NCI-H1694 (cell line): ENCODE results near the gene LTBP1.

Source experiments
- DNase-seq: peaks from one replicate; lab custom pipeline; 2025; lab: John Stamatoyannopoulos, UW

Gene LTBP1

GRCh38 chr2:33077311-33077710, 130.6 kb downstream of the LTBP1 start:
- DNase-seq: no peak

DNA sequence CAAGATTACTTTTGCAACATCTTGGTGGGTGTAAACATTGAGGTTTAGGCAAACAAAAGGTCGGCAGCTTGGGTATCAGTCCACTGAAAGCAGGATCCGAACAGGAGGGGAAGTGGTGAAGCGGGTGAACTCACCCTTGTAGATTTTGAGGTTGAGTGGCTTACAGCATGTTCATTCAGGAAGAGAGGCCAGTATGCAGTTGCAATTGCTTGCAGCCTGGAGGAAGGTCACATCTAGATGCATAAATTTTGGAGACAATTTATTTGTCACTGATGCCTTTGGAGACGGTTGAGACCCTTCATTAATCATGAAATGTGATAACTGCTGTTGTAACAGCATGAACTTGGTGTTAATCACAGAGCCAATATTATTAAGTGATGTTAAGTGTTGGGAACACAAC, 131.1 kb downstream of the LTBP1 start:
- DNase-seq: no peak

GRCh38 chr2:33081691-33082090, 134.9 kb downstream of the LTBP1 start:
- no peak for DNase-seq

GRCh38 chr2:33083699-33084387, 137.1 kb downstream of the LTBP1 start:
- no peak for DNase-seq

DNA sequence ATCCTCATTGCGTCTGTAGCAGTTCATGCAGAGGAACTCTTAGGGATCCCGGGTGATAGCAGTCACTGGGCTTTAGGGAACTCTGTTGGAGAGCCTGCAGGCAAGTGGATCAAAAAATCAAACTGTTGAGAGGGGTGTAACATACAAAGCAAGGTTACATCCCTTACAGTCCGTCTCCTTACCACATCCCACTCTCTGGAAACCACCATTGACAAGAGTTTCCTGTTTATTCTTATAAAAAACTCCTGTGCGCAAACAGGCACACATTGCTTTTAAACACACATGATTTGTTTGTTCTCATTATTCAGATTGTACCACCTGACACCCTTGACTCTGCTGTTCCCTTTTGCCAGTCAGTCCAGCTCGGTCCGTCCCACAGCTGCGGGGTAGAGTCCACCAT, 137.7 kb downstream of the LTBP1 start:
- DNase-seq: no peak

- DNase-seq: no peak
Observed at GRCh38 chr2:33085646-33086045, 138.9 kb downstream of the LTBP1 start.

DNA sequence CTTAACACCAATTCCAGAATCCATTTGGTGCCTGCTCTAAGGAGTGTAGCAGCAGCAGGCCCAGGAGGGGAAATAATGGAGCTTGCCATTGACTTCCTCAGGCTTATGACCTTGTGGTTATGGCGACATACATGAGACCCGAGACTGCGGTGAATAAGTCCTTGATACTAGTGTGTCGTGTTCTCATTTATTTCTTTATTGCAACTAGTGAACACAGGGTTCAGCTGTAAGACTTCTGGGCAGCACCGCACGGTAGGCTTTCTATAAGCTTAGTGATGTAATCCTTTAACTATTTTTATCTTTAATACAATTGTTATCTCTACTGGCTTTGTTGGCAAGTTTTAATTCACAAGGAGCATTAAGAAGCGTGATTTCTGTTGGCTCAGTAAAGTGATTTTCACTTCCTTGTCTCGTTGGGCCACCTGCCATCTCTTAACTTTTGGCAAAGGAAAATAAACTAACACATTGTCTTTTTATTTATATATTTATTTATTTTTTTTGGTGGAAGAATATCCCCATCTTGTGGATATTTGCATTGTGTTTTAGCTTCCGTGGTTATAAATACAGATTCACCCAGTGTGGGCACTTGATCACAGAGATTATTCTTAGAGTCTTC, 139.8 kb downstream of the LTBP1 start:
- no peak for DNase-seq

DNA sequence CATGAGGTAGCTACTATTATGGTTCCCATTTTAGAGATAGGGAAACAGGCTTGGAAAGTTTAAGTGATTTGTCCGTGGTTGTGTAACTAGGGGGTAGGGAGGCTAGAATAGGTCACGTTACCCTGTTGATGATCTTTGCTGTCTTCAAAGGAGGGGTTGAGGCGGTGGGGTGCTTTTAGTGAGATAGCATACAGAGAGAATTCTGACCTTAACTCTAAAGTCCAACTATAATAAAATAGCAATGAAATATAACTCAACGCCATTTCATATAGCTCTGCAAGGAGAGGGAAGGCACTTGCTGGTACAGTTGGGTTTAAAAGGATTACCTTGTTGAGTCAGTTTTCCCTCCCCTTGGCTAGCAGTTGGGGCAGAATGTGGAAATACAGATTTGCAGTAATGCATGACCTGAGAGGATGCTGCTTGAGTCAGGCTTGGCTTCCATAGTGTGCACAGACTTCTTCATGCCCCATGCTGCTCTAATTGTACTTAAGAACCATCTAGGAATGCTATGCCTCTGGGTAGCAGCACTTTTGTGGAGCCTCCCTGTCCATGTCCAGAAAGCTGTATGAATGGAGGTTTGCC, 143.9 kb downstream of the LTBP1 start:
- no peak for DNase-seq

GRCh38 chr2:33091541-33092123, 144.9 kb downstream of the LTBP1 start:
- no peak for DNase-seq

DNA sequence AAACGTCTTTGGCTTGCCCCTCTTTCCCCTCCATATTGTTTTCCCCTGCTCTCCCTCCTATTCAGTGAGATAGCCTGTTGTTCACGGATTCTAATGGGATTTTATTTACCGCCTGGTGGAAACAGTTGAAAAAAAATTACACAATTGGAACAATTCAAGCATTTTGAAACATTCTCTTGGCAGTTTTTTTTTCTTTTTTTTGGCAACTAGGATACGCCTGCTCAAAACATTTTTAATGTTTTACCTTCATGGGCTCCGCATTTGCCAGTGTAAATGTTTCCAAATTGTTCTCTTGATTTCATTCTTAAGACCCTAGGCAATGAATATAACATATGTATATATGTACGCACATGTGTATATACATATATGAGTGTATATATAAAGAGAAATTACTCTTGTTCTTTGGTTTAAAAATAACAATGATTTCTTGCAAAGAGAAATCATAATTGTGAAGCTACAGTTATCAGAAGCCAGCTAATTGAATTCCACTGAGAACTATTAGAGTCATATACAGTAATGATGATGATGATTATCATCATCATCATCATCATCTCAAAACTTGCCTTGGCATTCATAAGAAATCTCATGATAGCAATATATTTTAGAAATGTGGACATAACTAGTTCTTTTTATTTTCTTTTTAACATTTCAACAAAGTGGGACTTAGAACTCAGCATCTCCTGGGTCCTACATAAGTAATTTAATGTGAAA, 146.7 kb downstream of the LTBP1 start:
- no peak for DNase-seq

DNA sequence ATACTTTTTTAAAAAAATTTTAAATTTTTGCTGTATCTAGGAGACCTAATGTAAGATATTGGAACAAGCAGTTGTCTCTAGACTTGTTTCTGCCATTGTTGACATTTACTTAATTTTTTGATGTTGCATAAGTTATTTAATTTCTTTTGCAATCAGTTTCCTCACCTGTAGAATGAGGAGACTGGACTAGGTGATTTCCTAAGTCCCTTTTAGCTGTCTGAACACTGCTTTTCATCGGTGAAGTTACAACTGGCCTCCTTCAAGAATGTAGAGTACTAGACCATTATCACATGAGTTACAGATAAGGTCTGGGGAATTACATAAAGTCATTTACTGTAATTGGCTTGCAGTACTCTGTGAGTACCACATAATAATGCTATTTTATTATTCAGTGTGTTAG, 147.6 kb downstream of the LTBP1 start:
- no peak for DNase-seq

GRCh38 chr2:33099989-33100388, 153.2 kb downstream of the LTBP1 start:
- no peak for DNase-seq

DNA sequence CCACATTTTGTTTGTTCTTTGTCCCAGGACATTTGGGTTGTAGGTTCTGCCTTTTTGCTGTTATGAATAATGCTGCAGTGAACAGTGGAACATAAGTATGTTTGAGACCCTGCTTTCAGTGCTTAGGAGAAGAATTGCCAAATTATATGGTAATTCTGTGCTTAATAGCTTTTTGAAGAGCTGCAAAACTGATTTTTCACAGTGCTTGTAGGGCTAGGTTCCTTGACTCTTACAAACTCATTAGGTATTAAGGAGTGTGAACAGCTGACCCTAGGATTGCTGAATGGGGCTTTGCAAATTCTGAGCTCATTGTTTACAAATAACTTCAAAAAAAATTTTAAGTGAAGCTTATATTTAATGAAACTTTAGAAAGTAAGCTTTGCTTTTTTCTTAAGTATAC, 154.2 kb downstream of the LTBP1 start:
- DNase-seq: no peak

GRCh38 chr2:33104052-33104623, 157.4 kb downstream of the LTBP1 start:
- no peak for DNase-seq

DNA sequence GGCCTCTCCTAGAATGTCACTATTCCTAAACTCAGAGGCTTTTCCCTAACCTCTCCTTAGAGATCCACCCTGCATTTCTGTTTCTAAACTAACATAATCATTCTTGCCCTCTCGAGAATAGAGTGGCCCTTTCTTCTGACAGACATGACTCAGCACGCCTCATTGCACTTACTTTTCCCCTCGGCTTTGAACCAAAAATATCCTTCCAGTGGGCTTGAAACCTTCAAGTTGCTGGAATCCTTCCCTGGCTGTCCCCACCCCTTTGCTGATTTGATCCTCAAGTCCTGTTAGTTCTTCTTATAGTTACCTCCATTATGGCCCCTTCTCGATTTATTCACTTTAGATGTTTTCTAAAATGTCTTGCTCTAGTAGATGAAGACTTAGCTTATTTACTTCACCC, 158.0 kb downstream of the LTBP1 start:
- DNase-seq: no peak

GRCh38 chr2:33106115-33106514, 159.4 kb downstream of the LTBP1 start:
- DNase-seq: no peak

GRCh38 chr2:33107690-33108482, 161.1 kb downstream of the LTBP1 start:
- DNase-seq: no peak

GRCh38 chr2:33108483-33109443, 162.0 kb downstream of the LTBP1 start:
- DNase-seq: no peak

GRCh38 chr2:33110461-33110860, 163.7 kb downstream of the LTBP1 start:
- no peak for DNase-seq

GRCh38 chr2:33111002-33111446, 164.3 kb downstream of the LTBP1 start:
- no peak for DNase-seq
